Upper lobe of left lung (tissue), 6 donors: ENCODE results near the gene PDHB. TPM values are rescaled to one million over a fixed set of nuclear protein-coding genes. Genes with fewer than 3 reads are reported as not detected.
A peak's percentile ranks its signal among the peaks of the same experiment; 100 is the strongest.

Experiments
- ATAC-seq, 2 donors: fragments of 200-7000 bp; cut with Tn5 transposase; one replicate each; pipeline ENCODE4 v1.9.1; 2022; ENCODE audit warnings: mild to moderate bottlenecking in 2 of 2, moderate library complexity in 2 of 2; ENCODE audit not compliant: low FRiP score in 2 of 2
- DNase-seq, 2 donors: peaks; one replicate each; pipeline ENCODE4 v3.0.0-alpha.2; 2019 to 2020
- H3K27ac ChIP-seq, 4 donors: fragments of 200-600 bp; sonication (generic); one replicate each; pipeline ENCODE4 v1.5.1; 2016 to 2019
- H3K27me3 ChIP-seq, 4 donors: fragments of 200-600 bp; sonication (generic); one replicate each; pipeline ENCODE4 v1.5.1; 2017 to 2019
- H3K36me3 ChIP-seq, 4 donors: fragments of 200-600 bp; sonication (generic); one replicate each; pipeline ENCODE4 v1.5.1; 2016 to 2019
- H3K4me1 ChIP-seq, 4 donors: fragments of 200-600 bp; sonication (generic); one replicate each; pipeline ENCODE4 v1.5.1; 2018 to 2019
- H3K4me3 ChIP-seq, 4 donors: fragments of 200-600 bp; sonication (generic); one replicate each; pipeline ENCODE4 v1.5.1; 2017 to 2019; ENCODE audit warnings: mild to moderate bottlenecking in 2 of 4, moderate library complexity in 1 of 4
- H3K9me3 ChIP-seq, 4 donors: fragments of 200-600 bp; sonication (generic); one replicate each; pipeline ENCODE4 v1.5.1; 2018 to 2019
- CTCF ChIP-seq, 6 experiments: fragments of 450-650 bp in 4 of 6; fragments of 200-600 bp in 2 of 6; sonication (generic) in 2 of 6; IDR thresholded peaks; one replicate each; pipeline ENCODE4 v1.5.1; 2016 to 2019; ENCODE audit warnings: antibody characterized with exemption in 6 of 6
- EP300 ChIP-seq, 4 donors: sonication (generic); formaldehyde crosslinking; IDR thresholded peaks; one replicate each; pipeline ENCODE4 v1.5.1; 2017; ENCODE audit warnings: antibody characterized with exemption in 4 of 4, control low read depth in 2 of 4
- POLR2A ChIP-seq, 4 donors: fragments of 450-650 bp; IDR thresholded peaks; one replicate each; pipeline ENCODE4 v1.5.1; 2016 to 2017; ENCODE audit warnings: antibody characterized with exemption in 4 of 4, mild to moderate bottlenecking in 2 of 4
- POLR2AphosphoS5 ChIP-seq, 2 donors: sonication (generic); formaldehyde crosslinking; IDR thresholded peaks; one replicate each; pipeline ENCODE4 v1.5.1; 2017; ENCODE audit warnings: antibody characterized with exemption in 2 of 2
- WGBS, 2 donors: methylation state at CpG; one replicate each; pipeline ENCODE4 v1.1.5; 2017 to 2018; 5-methylcytosine and 5-hydroxymethylcytosine counted together
- total RNA-seq, 6 donors: library from RNA; depleted of rRNA in 4 of 6; stranded (reverse); fragments of >200 nt in 4 of 6; gene quantifications; one replicate each; pipeline versions ENCODE4 v1.1.0 to v1.2.1, GENCODE V29; 2016 to 2021
- donor health status: DM: no; HTN: no; CAD: no; lungs with moderate emphysema.
- donor health status: DM: no; HTN: yes; CAD: no; lungs with severe emphysema.

Gene PDHB
- total RNA-seq, 6 donors from 2014 or later, result 20.4 to 81.4 (median 48.5) TPM

- DNase-seq (no peak), ATAC-seq (no peak)
- WGBS, 2 donors, result 84 to 85% methylated on average over 6 of the region's 6 CpGs
- Histone ChIP-seq H3K9me3 (no peaks in the 10 kb centered on the region), H3K4me1 (no peaks in the 10 kb centered on the region), H3K27me3 (no peaks in the 10 kb centered on the region), H3K27ac (no peak overlapping the region), H3K36me3 (peaks cover 0 to 68% (median 26%) of the 10 kb centered on the region in 4 donors), H3K4me3 (no peak overlapping the region)
- TF ChIP-seq POLR2AphosphoS5 (IDR thresholded peaks at IDR 0.05) (no peak), EP300 (IDR thresholded peaks at IDR 0.05) (no peak), CTCF (IDR thresholded peaks at IDR 0.05) (no peak), POLR2A (IDR thresholded peaks at IDR 0.05) (no peak)
These were observed 30.0 kb downstream of the PDHB start for GRCh38 chr3:58403513-58404109.

- WGBS, 2 donors, result 83 to 85% methylated on average over 8 to 9 of the region's 9 CpGs
- DNase-seq, result no peak
- Histone ChIP-seq H3K9me3 (no peaks in the 10 kb centered on the region), H3K36me3 (peaks cover 10 to 85% (median 40%) of the 10 kb centered on the region in 4 donors), H3K4me1 (no peaks in the 10 kb centered on the region), H3K27me3 (no peaks in the 10 kb centered on the region), H3K4me3 (no peak overlapping the region), H3K27ac (no peak overlapping the region)
- no peak for ATAC-seq
- no peak for TF ChIP-seq CTCF (IDR thresholded peaks at IDR 0.05)
- no peak for TF ChIP-seq POLR2AphosphoS5 (IDR thresholded peaks at IDR 0.05)
- TF ChIP-seq POLR2A (IDR thresholded peaks at IDR 0.05), result no peak
- no peak for TF ChIP-seq EP300 (IDR thresholded peaks at IDR 0.05)
These were observed 34.8 kb downstream of the PDHB start for GRCh38 chr3:58398669-58399333.

- DNase-seq (no peak), ATAC-seq (no peak)
- no peak for TF ChIP-seq CTCF (IDR thresholded peaks at IDR 0.05)
- no peaks in the 10 kb centered on the region for H3K9me3 ChIP-seq
- H3K27ac ChIP-seq, result no peak overlapping the region
- peaks cover 0 to 3% (median 1%) of the 10 kb centered on the region in 4 donors for H3K4me1 ChIP-seq
- H3K4me3 ChIP-seq, result no peak overlapping the region
- no peaks in the 10 kb centered on the region for H3K27me3 ChIP-seq
- H3K36me3 ChIP-seq, result peaks cover 10 to 59% (median 27%) of the 10 kb centered on the region in 4 donors
These were observed 39.3 kb downstream of the PDHB start for GRCh38 chr3:58394339-58394738.

- Histone ChIP-seq H3K9me3 (no peaks in the 10 kb centered on the region), H3K27me3 (no peaks in the 10 kb centered on the region), H3K4me1 (peaks cover 9 to 18% (median 16%) of the 10 kb centered on the region in 4 donors), H3K27ac (peak overlapping the region in 1 of 4 donors; percentile 11), H3K4me3 (no peak overlapping the region), H3K36me3 (peaks cover 0 to 37% (median 7%) of the 10 kb centered on the region in 4 donors)
- ATAC-seq, result no peak
- no peak for TF ChIP-seq POLR2A (IDR thresholded peaks at IDR 0.05)
- no peak for TF ChIP-seq CTCF (IDR thresholded peaks at IDR 0.05)
- TF ChIP-seq EP300 (IDR thresholded peaks at IDR 0.05), result no peak
- TF ChIP-seq POLR2AphosphoS5 (IDR thresholded peaks at IDR 0.05), result no peak
- 37 to 68% methylated on average over 3 of the region's 3 CpGs for WGBS, 2 donors
- no peak for DNase-seq
These were observed 41.5 kb downstream of the PDHB start for GRCh38 chr3:58392181-58392580.
